ENCODE results near the gene PPEF1.

- no peak for TF ChIP-seq SP1 (IDR thresholded peaks at IDR 0.05)
- no peak for TF ChIP-seq TARDBP (IDR thresholded peaks at IDR 0.05)
- no peak for TF ChIP-seq ARNT (IDR thresholded peaks at IDR 0.05)
- TF ChIP-seq FOXK2 (IDR thresholded peaks at IDR 0.05) = no peak
Measured at GRCh38 chrX:18707426-18708049, at the start of gene PPEF1.
